Liver (tissue), 3 donors: ENCODE measurements around the gene SUMF2.
"Not testable (repeated sequence)": the region's sequence is repeated elsewhere in the genome, so short reads cannot be mapped to it uniquely, and the experiment has no call there.

Experiments
- JUND ChIP-seq, 2 donors: IDR thresholded peaks; 2 replicates each; pipeline ENCODE4 v1.6.1; 2016; ENCODE audit warnings: antibody characterized with exemption in 2 of 2
- RAD21 ChIP-seq, 2 donors: IDR thresholded peaks; 2 replicates each; pipeline ENCODE4 v1.6.1; 2016; ENCODE audit warnings: antibody characterized with exemption in 2 of 2, mild to moderate bottlenecking in 2 of 2
- RXRA ChIP-seq, 2 donors: IDR thresholded peaks; 2 replicates each; pipeline ENCODE4 v1.6.1; 2017 to 2018; ENCODE audit warnings: antibody characterized with exemption in 2 of 2, mild to moderate bottlenecking in 1 of 2
- SP1 ChIP-seq: IDR thresholded peaks from 2 replicates; pipeline ENCODE4 v1.6.1; 2018; ENCODE audit warnings: antibody characterized with exemption, mild to moderate bottlenecking
- YY1 ChIP-seq: IDR thresholded peaks from 2 replicates; pipeline ENCODE4 v1.6.1; 2016; ENCODE audit warnings: antibody characterized with exemption, mild to moderate bottlenecking
- TF ChIP-seq, protein P1 (sequence below): fragments of 150-350 bp; IDR thresholded peaks from 2 replicates; pipeline ENCODE4 v1.5.1; 2017; ENCODE audit warnings: improper control_type of control experiment, low read depth, low read length; ENCODE audit not compliant: missing input control
- TF ChIP-seq, protein P2 (sequence below): IDR thresholded peaks from 2 replicates; pipeline ENCODE4 v1.6.1; 2016; ENCODE audit warnings: antibody characterized with exemption
- TF ChIP-seq, protein P3 (sequence below): IDR thresholded peaks from 2 replicates; pipeline ENCODE4 v1.6.1; 2016; ENCODE audit warnings: antibody characterized with exemption, mild to moderate bottlenecking
- donor health status: healthy.
- donor health status: healthy.

GRCh38 chr7:56048763-56049162 is 15.3 kb upstream of the SUMF2 start:
- TF ChIP-seq SP1; JUND (IDR thresholded peaks at IDR 0.05); RXRA (IDR thresholded peaks at IDR 0.05): not testable (repeated sequence)
- TF ChIP-seq, protein P1, sequence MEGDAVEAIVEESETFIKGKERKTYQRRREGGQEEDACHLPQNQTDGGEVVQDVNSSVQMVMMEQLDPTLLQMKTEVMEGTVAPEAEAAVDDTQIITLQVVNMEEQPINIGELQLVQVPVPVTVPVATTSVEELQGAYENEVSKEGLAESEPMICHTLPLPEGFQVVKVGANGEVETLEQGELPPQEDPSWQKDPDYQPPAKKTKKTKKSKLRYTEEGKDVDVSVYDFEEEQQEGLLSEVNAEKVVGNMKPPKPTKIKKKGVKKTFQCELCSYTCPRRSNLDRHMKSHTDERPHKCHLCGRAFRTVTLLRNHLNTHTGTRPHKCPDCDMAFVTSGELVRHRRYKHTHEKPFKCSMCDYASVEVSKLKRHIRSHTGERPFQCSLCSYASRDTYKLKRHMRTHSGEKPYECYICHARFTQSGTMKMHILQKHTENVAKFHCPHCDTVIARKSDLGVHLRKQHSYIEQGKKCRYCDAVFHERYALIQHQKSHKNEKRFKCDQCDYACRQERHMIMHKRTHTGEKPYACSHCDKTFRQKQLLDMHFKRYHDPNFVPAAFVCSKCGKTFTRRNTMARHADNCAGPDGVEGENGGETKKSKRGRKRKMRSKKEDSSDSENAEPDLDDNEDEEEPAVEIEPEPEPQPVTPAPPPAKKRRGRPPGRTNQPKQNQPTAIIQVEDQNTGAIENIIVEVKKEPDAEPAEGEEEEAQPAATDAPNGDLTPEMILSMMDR, result not testable (repeated sequence)
- TF ChIP-seq RAD21 (IDR thresholded peaks at IDR 0.05), result peak in 1 of 2 donors; percentile 18
- peak; percentile 45 for TF ChIP-seq YY1
- TF ChIP-seq, protein P2, sequence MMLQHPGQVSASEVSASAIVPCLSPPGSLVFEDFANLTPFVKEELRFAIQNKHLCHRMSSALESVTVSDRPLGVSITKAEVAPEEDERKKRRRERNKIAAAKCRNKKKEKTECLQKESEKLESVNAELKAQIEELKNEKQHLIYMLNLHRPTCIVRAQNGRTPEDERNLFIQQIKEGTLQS, result not testable (repeated sequence)
- TF ChIP-seq, protein P3, sequence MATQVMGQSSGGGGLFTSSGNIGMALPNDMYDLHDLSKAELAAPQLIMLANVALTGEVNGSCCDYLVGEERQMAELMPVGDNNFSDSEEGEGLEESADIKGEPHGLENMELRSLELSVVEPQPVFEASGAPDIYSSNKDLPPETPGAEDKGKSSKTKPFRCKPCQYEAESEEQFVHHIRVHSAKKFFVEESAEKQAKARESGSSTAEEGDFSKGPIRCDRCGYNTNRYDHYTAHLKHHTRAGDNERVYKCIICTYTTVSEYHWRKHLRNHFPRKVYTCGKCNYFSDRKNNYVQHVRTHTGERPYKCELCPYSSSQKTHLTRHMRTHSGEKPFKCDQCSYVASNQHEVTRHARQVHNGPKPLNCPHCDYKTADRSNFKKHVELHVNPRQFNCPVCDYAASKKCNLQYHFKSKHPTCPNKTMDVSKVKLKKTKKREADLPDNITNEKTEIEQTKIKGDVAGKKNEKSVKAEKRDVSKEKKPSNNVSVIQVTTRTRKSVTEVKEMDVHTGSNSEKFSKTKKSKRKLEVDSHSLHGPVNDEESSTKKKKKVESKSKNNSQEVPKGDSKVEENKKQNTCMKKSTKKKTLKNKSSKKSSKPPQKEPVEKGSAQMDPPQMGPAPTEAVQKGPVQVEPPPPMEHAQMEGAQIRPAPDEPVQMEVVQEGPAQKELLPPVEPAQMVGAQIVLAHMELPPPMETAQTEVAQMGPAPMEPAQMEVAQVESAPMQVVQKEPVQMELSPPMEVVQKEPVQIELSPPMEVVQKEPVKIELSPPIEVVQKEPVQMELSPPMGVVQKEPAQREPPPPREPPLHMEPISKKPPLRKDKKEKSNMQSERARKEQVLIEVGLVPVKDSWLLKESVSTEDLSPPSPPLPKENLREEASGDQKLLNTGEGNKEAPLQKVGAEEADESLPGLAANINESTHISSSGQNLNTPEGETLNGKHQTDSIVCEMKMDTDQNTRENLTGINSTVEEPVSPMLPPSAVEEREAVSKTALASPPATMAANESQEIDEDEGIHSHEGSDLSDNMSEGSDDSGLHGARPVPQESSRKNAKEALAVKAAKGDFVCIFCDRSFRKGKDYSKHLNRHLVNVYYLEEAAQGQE, result not testable (repeated sequence)
